ENCODE results near the gene LTK. TPM values are rescaled to one million over a fixed set of nuclear protein-coding genes. Genes with fewer than 3 reads are reported as not detected.

LTK gene
- total RNA-seq, 1 experiment from 2014 or later: 0.07 TPM

DNA sequence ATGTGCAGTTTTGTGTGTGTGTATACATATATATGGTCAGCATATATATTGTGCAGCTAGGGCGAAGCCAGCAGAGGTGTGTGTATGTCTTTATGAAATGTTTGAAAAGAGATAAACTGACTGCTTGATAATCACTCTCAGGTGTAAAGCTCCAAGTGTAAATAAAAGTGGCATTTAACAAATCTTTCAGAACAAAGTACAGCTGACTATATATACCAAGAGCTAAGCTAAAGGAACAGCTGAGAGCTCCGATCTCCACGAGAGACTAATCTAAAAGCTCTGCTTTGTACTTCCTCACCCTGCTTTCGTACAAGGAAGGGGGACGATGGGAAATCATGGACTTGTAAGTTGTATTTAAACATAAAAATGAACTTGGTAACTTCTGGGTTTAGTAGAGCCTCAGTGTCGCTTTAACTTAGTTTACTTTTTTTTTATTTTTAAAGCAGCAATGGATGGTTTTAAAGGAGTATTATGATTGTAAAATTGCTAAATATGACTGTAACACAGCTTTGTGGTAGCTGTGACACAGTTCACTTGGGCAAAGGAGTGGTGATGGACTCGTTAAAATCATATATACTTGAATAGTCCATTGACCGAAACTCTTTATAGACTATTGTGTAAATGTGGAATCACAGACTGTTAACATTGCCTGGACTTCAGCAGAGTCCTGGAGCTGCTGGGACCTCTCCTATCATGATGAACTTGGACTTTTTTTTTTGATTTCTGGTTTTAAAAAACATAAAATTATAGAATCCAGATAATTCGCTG lies 31.3 kb downstream of the LTK start:
- no TSS peak for BruUV-seq (replicated peaks)
- no peak for DNase-seq
- Histone ChIP-seq H3K79me2 (ENCODE audit: low read length) (no peaks in the 10 kb centered on the region), H3K36me3 (ENCODE audit: low read depth, low read length) (peaks cover 30% of the 10 kb centered on the region), H3K4me1 (ENCODE audit: insufficient read depth, low read length) (peaks cover under 1% of the 10 kb centered on the region; the same call in 1 of the 2 replicates), H2AFZ (ENCODE audit: low read length) (no peak overlapping the region), H3F3A (ENCODE audit: low read length, unreplicated experiment) (no peaks in the 10 kb centered on the region), H3K9ac (ENCODE audit: low read length) (no peak overlapping the region), H3K9me3 (ENCODE audit: low read length) (no peaks in the 10 kb centered on the region), H3K27ac (ENCODE audit: low read length) (no peak overlapping the region), H3K9me2 (replicated peaks; ENCODE audit: low read length) (no peaks in the 10 kb centered on the region), H3K27me3 (ENCODE audit: low read length) (no peaks in the 10 kb centered on the region), H3K4me2 (ENCODE audit: low read length) (no peak overlapping the region), H3K4me3 (ENCODE audit: low read length) (no peak overlapping the region), H4K20me1 (ENCODE audit: low read length) (no peaks in the 10 kb centered on the region)
- intact Hi-C loops (cut with micrococcal nuclease): no loop called here
- TF ChIP-seq CTCF (conservative IDR thresholded peaks at IDR 0.05; ENCODE audit: low read depth, low read length): no peak
- no peak for TF ChIP-seq EZH2phosphoT487 (IDR thresholded peaks at IDR 0.05; ENCODE audit: borderline replicate concordance, low read length)
- TF ChIP-seq EZH2 (IDR thresholded peaks at IDR 0.05; ENCODE audit: low read length, unreplicated experiment): no peak
- ChIA-PET CTCF (no interaction called here), POLR2A (ENCODE audit: unreplicated experiment) (no interaction called here)
- ATAC-seq: no peak

GRCh38 chr15:41480396-41481140 lies 33.1 kb downstream of the LTK start:
- H3K9ac ChIP-seq (ENCODE audit: low read length): no peak overlapping the region
- ChIA-PET CTCF (interaction anchor here (0.7 kb wide), 1 partner anchor 27 kb away, joined by 3 read pairs; no protein-coding TSS in a partner anchor), POLR2A (ENCODE audit: unreplicated experiment) (no interaction called here)
- intact Hi-C loops (cut with micrococcal nuclease): no loop called here
- no peak for TF ChIP-seq EZH2phosphoT487 (IDR thresholded peaks at IDR 0.05; ENCODE audit: borderline replicate concordance, low read length)
- TF ChIP-seq CTCF (conservative IDR thresholded peaks at IDR 0.05; ENCODE audit: low read depth, low read length): no peak
- no peak for TF ChIP-seq EZH2 (IDR thresholded peaks at IDR 0.05; ENCODE audit: low read length, unreplicated experiment)
- peaks cover 45% of the 10 kb centered on the region for H3K36me3 ChIP-seq (ENCODE audit: low read depth, low read length)
- no peaks in the 10 kb centered on the region for H3F3A ChIP-seq (ENCODE audit: low read length, unreplicated experiment)
- BruUV-seq (replicated peaks): no TSS peak
- DNase-seq (no peak), ATAC-seq (no peak)
- H3K27ac ChIP-seq (ENCODE audit: low read length): no peak overlapping the region
- no peak overlapping the region for H3K4me2 ChIP-seq (ENCODE audit: low read length)
- no peaks in the 10 kb centered on the region for H3K27me3 ChIP-seq (ENCODE audit: low read length)
- no peaks in the 10 kb centered on the region for H4K20me1 ChIP-seq (ENCODE audit: low read length)
- H3K9me2 ChIP-seq (replicated peaks; ENCODE audit: low read length): no peaks in the 10 kb centered on the region
- H3K79me2 ChIP-seq (ENCODE audit: low read length): no peaks in the 10 kb centered on the region
- H3K9me3 ChIP-seq (ENCODE audit: low read length): no peaks in the 10 kb centered on the region
- no peak overlapping the region for H3K4me3 ChIP-seq (ENCODE audit: low read length)
- peaks cover 4% of the 10 kb centered on the region for H3K4me1 ChIP-seq (ENCODE audit: insufficient read depth, low read length)
- no peak overlapping the region for H2AFZ ChIP-seq (ENCODE audit: low read length)

Measured in PC-3 (cell line).